ENCODE results near the gene ASB18.

ASB18 gene

DNA sequence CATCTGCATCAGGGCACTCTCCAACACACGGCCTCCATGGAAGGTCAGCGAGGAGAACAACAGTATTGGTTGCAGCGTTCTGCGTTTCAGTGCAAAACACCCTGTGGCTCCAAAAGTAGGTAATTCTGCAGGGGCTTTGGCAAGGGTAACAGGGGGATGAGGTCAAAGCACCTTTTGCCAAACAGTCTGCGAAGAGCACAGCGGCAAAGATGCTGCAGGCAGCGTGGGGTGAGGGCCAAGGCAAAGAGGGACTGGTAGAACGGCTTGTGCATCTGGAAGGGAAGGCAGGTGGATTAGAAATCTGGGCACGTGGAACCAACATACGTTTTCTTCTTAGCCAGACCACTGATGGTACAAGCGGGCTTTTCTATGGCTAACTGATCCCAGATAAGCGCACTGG lies 69.4 kb downstream of the ASB18 start:
- TF ChIP-seq CTCF (IDR thresholded peaks at IDR 0.05; ENCODE audit: low read depth, low read length) = no peak
- no peak overlapping the region for H3K4me3 ChIP-seq (ENCODE audit: low read depth, low read length)

GRCh38 chr2:236193026-236193425 lies 71.2 kb downstream of the ASB18 start:
- no peak for TF ChIP-seq CTCF (IDR thresholded peaks at IDR 0.05; ENCODE audit: low read depth, low read length)
- no peak overlapping the region for H3K4me3 ChIP-seq (ENCODE audit: low read depth, low read length)

GRCh38 chr2:236190674-236191073 lies 73.5 kb downstream of the ASB18 start:
- H3K4me3 ChIP-seq (ENCODE audit: low read depth, low read length) = no peak overlapping the region
- TF ChIP-seq CTCF (IDR thresholded peaks at IDR 0.05; ENCODE audit: low read depth, low read length) = no peak

DNA sequence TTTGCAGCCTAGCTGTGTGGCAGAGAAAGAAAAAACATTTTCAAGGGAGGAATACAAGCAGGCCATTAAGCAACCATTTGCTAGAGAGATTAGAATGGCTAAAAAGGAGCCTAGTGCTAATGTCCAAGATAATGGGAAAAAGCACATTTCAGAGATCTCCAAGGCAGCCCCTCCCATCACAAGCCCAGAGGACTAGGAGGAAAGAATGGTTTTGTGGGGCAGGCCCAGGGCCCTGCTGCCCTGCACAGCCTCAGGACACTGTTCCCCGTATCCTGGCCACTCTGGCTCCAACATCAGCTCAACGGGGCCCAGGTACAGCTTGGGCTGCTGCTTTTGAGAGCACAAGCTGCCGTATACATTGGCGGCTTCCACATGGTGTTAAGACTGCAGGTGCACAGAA lies 79.5 kb downstream of the ASB18 start:
- no peak for TF ChIP-seq CTCF (IDR thresholded peaks at IDR 0.05; ENCODE audit: low read depth, low read length)

DNA sequence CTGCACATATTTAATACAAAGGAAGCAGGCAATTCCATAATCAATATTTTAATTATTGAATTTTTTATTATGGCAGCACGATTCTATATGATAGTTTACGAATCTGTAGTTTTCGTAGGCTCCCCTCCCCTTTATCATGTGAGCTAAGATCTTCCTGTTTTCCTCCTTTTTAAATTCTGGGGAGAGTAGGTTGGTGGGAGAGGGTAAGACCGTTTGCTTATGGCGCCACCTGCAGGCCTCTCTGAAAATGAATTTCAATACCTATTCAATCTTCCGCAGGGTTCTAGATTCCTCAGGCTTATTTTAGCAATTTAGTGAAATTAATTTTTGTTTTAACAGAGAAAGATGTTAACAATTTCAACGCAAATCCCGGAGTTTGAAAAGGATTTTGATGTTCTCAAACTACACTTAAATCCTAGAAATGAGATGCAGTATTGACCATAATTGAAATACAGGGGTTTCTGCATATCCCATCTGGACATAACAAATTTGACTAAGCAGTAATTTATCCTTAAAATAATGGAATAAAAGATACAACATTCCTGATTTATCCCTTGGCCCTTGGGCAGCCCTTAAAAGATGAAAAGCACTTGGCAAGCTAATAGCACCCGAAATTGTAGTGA lies 83.3 kb downstream of the ASB18 start:
- H3K4me3 ChIP-seq (ENCODE audit: low read depth, low read length) = no peak overlapping the region; the same call in 1 of the 2 replicates
- peak; percentile 37; the same call in 1 of the 2 replicates for TF ChIP-seq CTCF (IDR thresholded peaks at IDR 0.05; ENCODE audit: low read depth, low read length)

More for the DNA sequence above, 79.5 kb downstream of the ASB18 start:
- no peak overlapping the region for H3K4me3 ChIP-seq (ENCODE audit: low read depth, low read length)

- peak overlapping the region; percentile 58 for H3K4me3 ChIP-seq (ENCODE audit: low read depth, low read length)
- TF ChIP-seq CTCF (IDR thresholded peaks at IDR 0.05; ENCODE audit: low read depth, low read length) = no peak
Measured at GRCh38 chr2:236180076-236180816, 84.0 kb downstream of the ASB18 start.

All from WI38 (cell line).